Mammary epithelial cell (primary cell): ENCODE data around the gene MAP2K3.

Experiments
- CTCF ChIP-seq, 2 donors: IDR thresholded peaks in 1 of 2; conservative IDR thresholded peaks in 1 of 2; 2 replicates each; pipeline ENCODE4 v1.5.1; 2011 to 2012; ENCODE audit warnings: inconsistent platforms in 2 of 2, low read length in 2 of 2, mild to moderate bottlenecking in 2 of 2, control low read depth in 1 of 2, low read depth in 1 of 2; ENCODE audit not compliant: insufficient read depth in 1 of 2; ENCODE audit errors: extremely low read depth in 1 of 2
- EZH2 ChIP-seq: IDR thresholded peaks from 2 replicates; pipeline ENCODE4 v1.6.1; 2012; ENCODE audit warnings: low read length, inconsistent platforms, borderline replicate concordance

- no peak for TF ChIP-seq CTCF (conservative IDR thresholded peaks at IDR 0.05 in 1 of 2, IDR thresholded peaks at IDR 0.05 in 1 of 2; ENCODE audit: extremely low read depth in 1 of 2, insufficient read depth in 1 of 2, low read depth in 1 of 2, low read length in 2 of 2)
- TF ChIP-seq EZH2, result no peak
Measured at GRCh38 chr17:21301593-21302550, 17.4 kb downstream of the MAP2K3 start.
